ENCODE measurements around the gene TSPAN1.

The TSPAN1 gene

GRCh38 chr1:46187106-46187869, 12.4 kb downstream of the TSPAN1 start:
- Histone ChIP-seq H3K4me1 (ENCODE audit: control insufficient read depth in 5 of 5, insufficient read depth in 5 of 5, low read length in 5 of 5) (peaks cover 2 to 19% (median 13%) of the 10 kb centered on the region in 5 donors), H3K4me3 (ENCODE audit: low read depth in 1 of 5, low read length in 5 of 5) (no peak overlapping the region), H3K9me3 (ENCODE audit: control insufficient read depth in 5 of 5, low read length in 5 of 5) (no peaks in the 10 kb centered on the region), H3K9ac (ENCODE audit: low read length in 5 of 5) (no peak overlapping the region), H3K27me3 (ENCODE audit: control insufficient read depth in 5 of 5, insufficient read depth in 4 of 5, low read length in 5 of 5) (no peaks in the 10 kb centered on the region), H3K36me3 (ENCODE audit: control insufficient read depth in 5 of 5, insufficient read depth in 5 of 5, low read length in 5 of 5) (peaks cover 0 to 50% (median 37%) of the 10 kb centered on the region in 5 donors), H3K27ac (ENCODE audit: low read depth, low read length) (no peak overlapping the region)

GRCh38 chr1:46188295-46189030, 13.6 kb downstream of the TSPAN1 start:
- peak overlapping the region in 3 of 5 donors; percentile 21 to 45 (median 38) for H3K9ac ChIP-seq (ENCODE audit: low read length in 5 of 5)
- H3K36me3 ChIP-seq (ENCODE audit: control insufficient read depth in 5 of 5, insufficient read depth in 5 of 5, low read length in 5 of 5) = peaks cover 0 to 62% (median 49%) of the 10 kb centered on the region in 5 donors
- no peaks in the 10 kb centered on the region for H3K9me3 ChIP-seq (ENCODE audit: control insufficient read depth in 5 of 5, low read length in 5 of 5)
- H3K27me3 ChIP-seq (ENCODE audit: control insufficient read depth in 5 of 5, insufficient read depth in 4 of 5, low read length in 5 of 5) = no peaks in the 10 kb centered on the region
- no peak overlapping the region for H3K27ac ChIP-seq (ENCODE audit: low read depth, low read length)
- H3K4me3 ChIP-seq (ENCODE audit: low read depth in 1 of 5, low read length in 5 of 5) = no peak overlapping the region
- peaks cover 0 to 12% (median 4%) of the 10 kb centered on the region in 5 donors for H3K4me1 ChIP-seq (ENCODE audit: control insufficient read depth in 5 of 5, insufficient read depth in 5 of 5, low read length in 5 of 5)

- no peaks in the 10 kb centered on the region for H3K9me3 ChIP-seq (ENCODE audit: control insufficient read depth in 5 of 5, low read length in 5 of 5)
- H3K36me3 ChIP-seq (ENCODE audit: control insufficient read depth in 5 of 5, insufficient read depth in 5 of 5, low read length in 5 of 5) = peaks cover 0 to 80% (median 58%) of the 10 kb centered on the region in 5 donors
- no peaks in the 10 kb centered on the region for H3K27me3 ChIP-seq (ENCODE audit: control insufficient read depth in 5 of 5, insufficient read depth in 4 of 5, low read length in 5 of 5)
- no peak overlapping the region for H3K4me3 ChIP-seq (ENCODE audit: low read depth in 1 of 5, low read length in 5 of 5)
- no peak overlapping the region for H3K27ac ChIP-seq (ENCODE audit: low read depth, low read length)
- H3K9ac ChIP-seq (ENCODE audit: low read length in 5 of 5) = no peak overlapping the region
- H3K4me1 ChIP-seq (ENCODE audit: control insufficient read depth in 5 of 5, insufficient read depth in 5 of 5, low read length in 5 of 5) = peaks cover 0 to 11% (median 7%) of the 10 kb centered on the region in 5 donors
Measured at GRCh38 chr1:46190539-46190938, 15.7 kb downstream of the TSPAN1 start.

- H3K27me3 ChIP-seq (ENCODE audit: control insufficient read depth in 5 of 5, insufficient read depth in 4 of 5, low read length in 5 of 5) = no peaks in the 10 kb centered on the region
- no peak overlapping the region for H3K4me3 ChIP-seq (ENCODE audit: low read depth in 1 of 5, low read length in 5 of 5)
- no peak overlapping the region for H3K27ac ChIP-seq (ENCODE audit: low read depth, low read length)
- peaks cover 0 to 16% (median 7%) of the 10 kb centered on the region in 5 donors for H3K4me1 ChIP-seq (ENCODE audit: control insufficient read depth in 5 of 5, insufficient read depth in 5 of 5, low read length in 5 of 5)
- H3K9ac ChIP-seq (ENCODE audit: low read length in 5 of 5) = no peak overlapping the region
- H3K36me3 ChIP-seq (ENCODE audit: control insufficient read depth in 5 of 5, insufficient read depth in 5 of 5, low read length in 5 of 5) = peaks cover 0 to 86% (median 64%) of the 10 kb centered on the region in 5 donors
- H3K9me3 ChIP-seq (ENCODE audit: control insufficient read depth in 5 of 5, low read length in 5 of 5) = no peaks in the 10 kb centered on the region
Measured at GRCh38 chr1:46191033-46191701, 16.3 kb downstream of the TSPAN1 start.

- H3K4me1 ChIP-seq (ENCODE audit: control insufficient read depth in 5 of 5, insufficient read depth in 5 of 5, low read length in 5 of 5) = peaks cover 0 to 18% (median 9%) of the 10 kb centered on the region in 5 donors
- no peak overlapping the region for H3K27ac ChIP-seq (ENCODE audit: low read depth, low read length)
- no peaks in the 10 kb centered on the region for H3K27me3 ChIP-seq (ENCODE audit: control insufficient read depth in 5 of 5, insufficient read depth in 4 of 5, low read length in 5 of 5)
- no peaks in the 10 kb centered on the region for H3K9me3 ChIP-seq (ENCODE audit: control insufficient read depth in 5 of 5, low read length in 5 of 5)
- H3K4me3 ChIP-seq (ENCODE audit: low read depth in 1 of 5, low read length in 5 of 5) = no peak overlapping the region
- H3K9ac ChIP-seq (ENCODE audit: low read length in 5 of 5) = peak overlapping the region in 1 of 5 donors; percentile 8
- peaks cover 0 to 90% (median 69%) of the 10 kb centered on the region in 5 donors for H3K36me3 ChIP-seq (ENCODE audit: control insufficient read depth in 5 of 5, insufficient read depth in 5 of 5, low read length in 5 of 5)
Measured at GRCh38 chr1:46192171-46192570, 17.3 kb downstream of the TSPAN1 start.

- H3K4me3 ChIP-seq (ENCODE audit: low read depth in 1 of 5, low read length in 5 of 5) = no peak overlapping the region
- peaks cover 0 to 79% (median 61%) of the 10 kb centered on the region in 5 donors for H3K36me3 ChIP-seq (ENCODE audit: control insufficient read depth in 5 of 5, insufficient read depth in 5 of 5, low read length in 5 of 5)
- no peak overlapping the region for H3K27ac ChIP-seq (ENCODE audit: low read depth, low read length)
- H3K27me3 ChIP-seq (ENCODE audit: control insufficient read depth in 5 of 5, insufficient read depth in 4 of 5, low read length in 5 of 5) = no peaks in the 10 kb centered on the region
- H3K4me1 ChIP-seq (ENCODE audit: control insufficient read depth in 5 of 5, insufficient read depth in 5 of 5, low read length in 5 of 5) = peaks cover 2 to 27% (median 18%) of the 10 kb centered on the region in 5 donors
- no peak overlapping the region for H3K9ac ChIP-seq (ENCODE audit: low read length in 5 of 5)
- no peaks in the 10 kb centered on the region for H3K9me3 ChIP-seq (ENCODE audit: control insufficient read depth in 5 of 5, low read length in 5 of 5)
Measured at GRCh38 chr1:46193285-46193684, 18.4 kb downstream of the TSPAN1 start.

GRCh38 chr1:46193984-46194570, 19.2 kb downstream of the TSPAN1 start:
- Histone ChIP-seq H3K36me3 (ENCODE audit: control insufficient read depth in 5 of 5, insufficient read depth in 5 of 5, low read length in 5 of 5) (peaks cover 0 to 71% (median 59%) of the 10 kb centered on the region in 5 donors), H3K27me3 (ENCODE audit: control insufficient read depth in 5 of 5, insufficient read depth in 4 of 5, low read length in 5 of 5) (no peaks in the 10 kb centered on the region), H3K4me3 (ENCODE audit: low read depth in 1 of 5, low read length in 5 of 5) (no peak overlapping the region), H3K27ac (ENCODE audit: low read depth, low read length) (no peak overlapping the region), H3K9ac (ENCODE audit: low read length in 5 of 5) (peak overlapping the region in 1 of 5 donors; percentile 20), H3K4me1 (ENCODE audit: control insufficient read depth in 5 of 5, insufficient read depth in 5 of 5, low read length in 5 of 5) (peaks cover 2 to 34% (median 22%) of the 10 kb centered on the region in 5 donors), H3K9me3 (ENCODE audit: control insufficient read depth in 5 of 5, low read length in 5 of 5) (no peaks in the 10 kb centered on the region)

- Histone ChIP-seq H3K9ac (ENCODE audit: low read length in 5 of 5) (peak overlapping the region in 3 of 5 donors; percentile 20 to 47 (median 25)), H3K27ac (ENCODE audit: low read depth, low read length) (no peak overlapping the region)
Measured at GRCh38 chr1:46194641-46195193, 19.8 kb downstream of the TSPAN1 start.

GRCh38 chr1:46196609-46197008, 21.7 kb downstream of the TSPAN1 start:
- Histone ChIP-seq H3K4me3 (ENCODE audit: low read depth in 1 of 5, low read length in 5 of 5) (no peak overlapping the region), H3K9ac (ENCODE audit: low read length in 5 of 5) (peak overlapping the region in 3 of 5 donors; percentile 89 to 99 (median 94)), H3K9me3 (ENCODE audit: control insufficient read depth in 5 of 5, low read length in 5 of 5) (no peaks in the 10 kb centered on the region), H3K4me1 (ENCODE audit: control insufficient read depth in 5 of 5, insufficient read depth in 5 of 5, low read length in 5 of 5) (peaks cover 2 to 38% (median 26%) of the 10 kb centered on the region in 5 donors), H3K27me3 (ENCODE audit: control insufficient read depth in 5 of 5, insufficient read depth in 4 of 5, low read length in 5 of 5) (no peaks in the 10 kb centered on the region), H3K27ac (ENCODE audit: low read depth, low read length) (no peak overlapping the region), H3K36me3 (ENCODE audit: control insufficient read depth in 5 of 5, insufficient read depth in 5 of 5, low read length in 5 of 5) (peaks cover 0 to 49% (median 40%) of the 10 kb centered on the region in 5 donors)

More at GRCh38 chr1:46194641-46195193, 19.8 kb downstream of the TSPAN1 start:
- Histone ChIP-seq H3K4me1 (ENCODE audit: control insufficient read depth in 5 of 5, insufficient read depth in 5 of 5, low read length in 5 of 5) (peaks cover 2 to 38% (median 26%) of the 10 kb centered on the region in 5 donors), H3K27me3 (ENCODE audit: control insufficient read depth in 5 of 5, insufficient read depth in 4 of 5, low read length in 5 of 5) (no peaks in the 10 kb centered on the region), H3K4me3 (ENCODE audit: low read depth in 1 of 5, low read length in 5 of 5) (no peak overlapping the region), H3K36me3 (ENCODE audit: control insufficient read depth in 5 of 5, insufficient read depth in 5 of 5, low read length in 5 of 5) (peaks cover 0 to 65% (median 54%) of the 10 kb centered on the region in 5 donors), H3K9me3 (ENCODE audit: control insufficient read depth in 5 of 5, low read length in 5 of 5) (no peaks in the 10 kb centered on the region)
